Measurements from ENCODE around the gene KCNG2.

The KCNG2 gene

DNA sequence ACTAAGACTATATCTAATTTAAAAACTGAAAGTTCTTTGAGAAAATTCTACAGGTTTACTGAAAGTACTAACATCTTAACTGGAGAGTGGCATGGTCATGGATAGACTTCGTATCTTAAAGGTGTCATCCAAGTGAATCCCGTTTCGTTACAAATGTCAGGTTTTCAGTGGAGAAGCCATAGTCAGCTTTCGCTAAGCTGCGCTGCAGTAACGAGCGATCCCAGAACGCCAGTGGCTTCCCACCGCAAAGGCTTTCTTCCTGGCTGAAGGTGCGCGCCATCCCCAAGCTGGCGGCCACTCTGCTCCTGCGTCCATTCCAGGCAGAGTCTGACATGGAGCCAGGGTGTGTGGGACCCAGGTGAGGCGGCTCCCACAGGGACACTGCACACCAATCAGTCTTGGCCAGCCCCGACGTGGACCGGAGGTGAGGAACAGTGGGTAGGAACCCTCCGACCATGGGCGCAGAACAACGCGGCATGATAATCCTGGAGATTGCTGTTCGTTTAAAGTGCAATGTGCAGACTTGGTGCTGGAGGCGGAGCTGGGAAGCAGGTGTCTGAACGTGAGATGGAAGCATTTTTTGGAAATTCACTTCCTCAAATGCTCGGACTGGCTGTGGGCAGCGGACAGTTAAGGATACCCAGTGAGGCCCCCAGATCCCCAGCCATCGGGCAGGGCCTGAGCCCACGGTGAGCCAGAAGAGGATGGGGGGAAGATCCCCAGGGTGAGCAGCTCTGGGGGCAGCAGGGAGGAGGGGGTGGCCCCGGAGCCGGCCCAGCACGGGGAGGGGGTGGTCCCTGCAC lies 27.8 kb upstream of the KCNG2 start:
- no peak for DNase-seq

DNA sequence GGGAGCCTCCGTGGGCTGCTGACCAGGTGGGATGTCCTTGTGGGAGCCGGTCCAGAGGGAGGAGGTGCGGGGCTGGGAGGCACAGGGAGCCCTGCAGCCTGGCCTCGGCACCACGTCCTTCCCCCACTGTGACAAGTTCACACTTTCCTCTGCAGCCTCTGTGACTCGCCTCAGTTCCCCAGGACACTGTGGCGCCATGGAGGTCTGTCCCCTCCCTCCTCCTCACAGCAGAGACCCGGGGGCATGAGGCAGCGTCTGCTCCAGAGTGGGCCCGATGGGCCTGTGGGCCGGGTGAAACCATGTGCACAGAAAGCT lies 27.3 kb upstream of the KCNG2 start:
- no peak for DNase-seq

DNA sequence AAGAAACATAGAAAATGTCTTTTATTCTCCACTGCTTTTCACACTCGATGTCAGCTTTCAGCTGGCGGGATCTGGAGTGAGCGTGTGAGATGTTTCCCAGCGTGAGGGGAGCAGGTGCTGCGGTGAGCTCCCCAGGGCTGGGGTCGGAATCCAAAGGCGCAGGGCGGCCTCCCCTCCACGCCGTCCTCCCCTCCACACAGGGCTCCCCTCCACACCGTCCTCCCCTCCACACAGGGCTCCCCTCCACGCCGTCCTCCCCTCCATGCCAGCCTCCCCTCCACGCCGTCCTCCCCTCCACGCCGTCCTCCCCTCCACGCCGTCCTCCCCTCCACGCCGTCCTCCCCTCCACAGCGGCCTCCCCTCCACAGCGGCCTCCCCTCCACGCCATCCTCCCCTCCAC lies 26.9 kb upstream of the KCNG2 start:
- DNase-seq = no peak

DNA sequence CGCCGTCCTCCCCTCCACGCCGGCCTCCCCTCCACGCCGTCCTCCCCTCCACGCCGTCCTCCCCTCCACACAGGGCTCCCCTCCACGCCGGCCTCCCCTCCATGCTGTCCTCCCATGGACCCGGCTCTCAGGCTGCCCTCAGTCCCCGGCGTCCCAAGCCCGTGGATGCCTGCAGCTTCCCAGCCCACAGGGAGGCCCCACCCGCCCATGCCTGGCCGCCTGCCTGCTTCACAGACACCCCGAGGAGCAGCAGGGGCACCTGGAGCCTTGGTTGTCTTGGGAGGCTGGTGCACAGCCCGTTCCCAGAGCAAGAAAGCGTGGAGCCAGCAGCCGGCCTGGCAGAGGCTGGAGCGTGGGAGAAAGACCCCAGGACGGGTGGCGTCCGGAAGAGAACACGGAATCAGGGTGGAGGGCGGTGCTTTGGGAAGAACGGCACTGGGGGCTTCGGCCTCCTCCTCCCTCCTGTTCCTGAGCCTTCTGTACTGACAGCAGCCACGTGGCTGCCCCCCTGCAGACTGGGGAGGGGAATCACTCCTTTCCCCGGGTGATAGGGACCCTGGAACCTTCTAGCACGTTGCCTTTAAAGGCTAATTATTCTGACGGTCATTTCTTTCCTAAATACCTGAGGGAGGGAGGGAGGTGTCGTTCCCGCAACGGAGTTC lies 26.2 kb upstream of the KCNG2 start:
- DNase-seq = no peak

DNA sequence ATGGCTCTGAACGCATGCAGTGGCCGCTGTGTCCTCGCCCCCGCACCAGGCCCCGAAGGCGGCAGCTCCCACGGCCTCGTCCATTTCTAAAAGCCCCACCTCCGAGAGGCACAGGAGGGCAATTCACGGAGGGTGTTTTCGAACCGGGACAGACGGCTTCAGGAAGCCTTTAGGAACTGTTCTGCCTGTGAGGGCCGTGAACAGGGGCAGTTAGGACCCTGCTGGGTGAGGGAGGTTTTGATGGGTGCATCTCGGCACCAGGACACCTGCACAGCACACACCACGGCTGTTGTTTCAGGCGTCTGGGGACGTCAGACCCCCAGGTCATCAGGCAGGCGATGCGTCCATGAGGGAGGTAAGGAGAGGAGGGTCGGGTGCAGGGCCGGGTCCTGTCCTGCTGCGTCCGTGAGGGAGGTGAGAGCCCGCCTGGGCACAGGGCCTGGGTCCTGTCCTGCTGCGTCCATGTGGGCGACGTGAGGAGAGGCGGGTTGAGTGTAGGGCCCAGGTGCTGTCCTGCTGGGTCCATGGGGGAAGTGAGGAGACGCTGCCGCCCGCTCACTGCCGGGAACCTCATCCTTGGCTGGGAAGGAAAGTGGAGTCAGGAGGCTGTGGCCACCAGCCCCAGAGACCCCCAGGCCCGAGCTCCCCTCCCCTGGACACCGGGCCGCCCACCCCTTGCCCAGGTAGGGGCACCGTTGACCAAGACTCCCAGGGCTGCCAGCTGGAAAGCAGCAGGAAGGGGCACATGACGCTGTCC lies 25.5 kb upstream of the KCNG2 start:
- DNase-seq = no peak

DNA sequence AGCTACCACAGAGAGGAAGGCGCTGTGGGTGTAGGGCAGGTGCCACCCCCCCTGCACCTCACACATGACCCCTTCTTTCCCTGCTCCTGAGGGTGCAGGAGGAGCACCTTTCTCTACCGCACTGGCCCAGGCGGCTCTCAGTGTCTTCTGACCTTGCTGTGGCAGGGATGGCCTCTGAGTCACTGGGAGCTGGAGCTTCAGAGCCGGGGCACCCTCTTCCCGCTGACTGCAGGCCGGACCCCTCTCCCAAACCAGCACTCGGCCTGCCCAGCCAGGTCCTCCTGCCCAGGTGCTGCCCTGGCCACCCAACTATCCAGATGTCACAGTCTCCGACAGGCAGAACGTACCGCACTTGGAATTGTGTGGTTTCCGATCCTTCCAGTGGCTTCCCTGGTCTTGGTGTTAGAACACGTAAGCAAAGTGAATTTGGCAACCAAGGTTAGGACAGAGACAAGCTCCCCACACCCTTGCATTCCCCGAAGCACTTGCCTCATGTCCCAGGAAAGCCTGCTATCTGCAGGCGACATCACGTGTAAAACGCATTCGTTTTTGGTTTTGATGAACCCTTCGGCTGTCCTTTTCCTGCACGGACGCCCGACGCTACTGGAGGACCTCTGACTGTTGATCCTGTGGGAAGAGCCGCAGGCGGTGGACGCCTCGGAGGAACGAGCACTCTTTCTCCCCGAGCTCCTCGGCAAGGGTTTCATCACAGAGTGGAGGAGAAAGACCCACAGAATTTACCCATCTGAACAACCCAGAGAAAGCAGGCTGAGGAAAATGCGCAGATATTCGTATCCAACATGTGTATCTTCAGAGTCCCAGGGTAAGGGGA lies 24.7 kb upstream of the KCNG2 start:
- no peak for DNase-seq

DNA sequence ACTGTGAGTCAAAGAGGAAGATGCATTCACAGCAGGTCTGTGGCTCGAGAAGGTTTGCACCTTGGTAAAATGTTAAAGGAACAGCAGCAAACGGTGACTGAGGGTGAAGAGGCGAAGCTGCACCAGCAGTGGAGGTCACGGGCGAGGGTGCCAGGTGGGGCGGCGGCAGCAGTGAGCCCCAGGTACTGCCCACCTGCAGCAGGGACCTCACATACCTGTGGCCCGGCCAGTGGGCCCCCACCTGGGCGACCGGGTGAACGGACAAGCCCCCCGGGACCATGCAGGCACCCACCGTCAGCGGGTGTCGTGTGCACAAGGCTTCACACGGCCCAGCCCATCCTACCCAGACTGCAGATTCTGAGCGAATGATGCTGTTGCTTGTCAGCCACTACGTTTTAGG lies 23.6 kb upstream of the KCNG2 start:
- DNase-seq = no peak

DNA sequence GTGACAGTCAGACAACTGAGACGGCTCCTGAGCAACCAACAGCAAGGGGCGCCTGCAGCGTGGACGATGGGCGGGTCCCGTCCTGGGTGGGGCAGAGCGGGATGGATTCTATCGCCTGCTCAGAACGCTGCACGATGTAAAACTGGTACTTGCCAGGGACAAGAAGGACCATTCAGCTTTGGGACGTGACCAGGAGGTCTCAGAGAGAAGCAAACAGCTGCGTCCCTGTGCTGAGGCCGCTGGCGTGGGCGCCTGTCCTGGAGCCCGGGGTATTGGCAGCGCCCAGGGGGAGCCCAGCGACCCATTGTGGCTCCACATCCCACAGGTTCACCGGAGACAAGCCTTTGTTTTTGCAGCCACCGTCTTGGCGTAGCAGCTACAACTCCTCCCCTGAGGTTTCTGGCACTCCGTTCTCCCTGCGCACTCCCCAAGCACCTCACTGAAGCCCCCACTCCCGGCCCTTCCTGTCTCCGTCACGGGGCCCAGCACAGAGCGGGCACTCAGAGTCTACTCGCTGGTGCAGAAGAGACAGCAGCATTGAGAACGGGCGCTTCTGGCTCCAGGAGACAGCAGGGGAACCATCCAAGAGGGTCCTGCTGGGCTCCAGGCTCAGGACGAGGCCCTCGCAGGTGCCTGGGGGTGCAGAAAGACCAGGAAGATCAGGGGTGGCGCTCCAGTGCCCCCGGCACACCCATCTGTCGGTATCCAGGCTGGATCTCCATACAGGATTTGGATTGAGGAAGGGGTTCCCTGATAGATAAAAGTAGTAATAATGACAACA lies 22.1 kb upstream of the KCNG2 start:
- DNase-seq = no peak

DNA sequence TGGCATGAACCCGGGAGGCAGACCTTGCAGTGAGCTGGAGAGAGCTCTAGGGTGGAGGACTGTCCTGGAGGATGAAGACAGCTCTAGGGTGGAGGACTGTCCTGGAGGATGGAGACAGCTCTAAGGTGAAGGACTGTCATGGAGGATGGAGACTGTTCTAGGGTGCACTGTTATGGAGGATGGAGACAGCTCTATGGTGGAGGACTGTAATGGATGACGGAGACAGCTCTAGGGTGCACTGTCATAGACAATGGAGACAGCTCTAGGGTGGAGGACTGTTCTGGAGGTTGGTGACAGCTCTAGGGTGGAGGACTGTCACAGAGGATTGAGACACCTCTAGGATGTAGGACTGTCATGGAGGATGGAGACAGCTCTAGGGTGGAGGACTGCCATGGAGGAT lies 21.1 kb upstream of the KCNG2 start:
- DNase-seq = no peak

DNA sequence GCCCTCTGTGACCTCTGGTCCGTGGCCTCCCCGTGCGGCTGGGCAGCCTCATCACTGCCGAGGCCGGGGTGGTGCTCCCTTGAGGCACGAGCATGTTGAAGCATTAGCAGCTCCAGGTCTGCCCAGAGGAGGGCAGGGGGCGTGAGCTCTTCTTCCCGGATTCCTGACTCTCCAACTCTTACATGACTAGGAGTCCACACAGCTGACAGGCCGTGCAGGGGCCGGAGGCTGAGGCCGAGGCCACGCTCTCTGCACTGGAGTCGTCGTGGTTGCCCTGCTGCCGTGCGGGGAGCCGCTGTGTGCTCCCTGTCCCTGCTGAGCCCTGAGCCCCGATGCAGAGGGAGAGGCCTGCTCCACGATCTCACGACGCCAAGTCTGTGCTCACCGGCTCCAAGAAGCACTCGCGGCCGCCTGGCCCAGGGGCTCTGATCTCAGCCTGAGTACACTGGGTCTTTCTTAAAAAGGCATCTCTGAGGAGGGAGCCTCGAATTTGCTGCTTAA lies 19.4 kb upstream of the KCNG2 start:
- no peak for DNase-seq

DNA sequence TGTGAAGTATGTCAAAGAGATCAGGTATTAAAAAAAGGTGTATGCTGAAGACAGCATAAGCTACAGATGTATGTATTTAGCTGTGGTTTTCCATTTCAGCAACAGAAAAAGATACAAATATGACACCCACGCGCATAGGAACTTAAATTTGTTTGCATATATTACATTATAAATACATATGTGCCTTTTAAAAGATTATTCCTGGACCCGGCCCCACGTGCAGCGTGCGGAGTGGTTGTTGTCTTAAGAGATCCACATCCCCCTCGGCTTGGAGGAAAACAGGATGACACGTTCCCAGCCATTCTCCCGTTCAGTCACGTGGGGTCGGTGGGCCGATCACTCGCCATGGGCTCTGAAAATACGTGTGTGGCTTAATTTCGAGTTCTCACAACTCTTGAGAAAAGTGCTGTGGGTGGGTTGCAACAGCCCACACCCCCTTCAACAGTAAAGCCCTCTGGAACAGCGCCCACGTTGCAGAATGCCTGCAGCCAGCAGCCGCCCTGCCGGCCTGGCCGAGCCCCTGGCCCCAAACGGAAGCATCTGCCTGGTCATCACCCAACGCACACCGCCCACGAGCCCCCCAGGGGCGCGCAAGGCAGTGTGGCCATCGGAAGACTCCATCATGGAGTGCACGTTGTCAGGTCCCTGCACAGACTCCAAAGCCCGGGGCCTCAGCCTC lies 18.6 kb upstream of the KCNG2 start:
- no peak for DNase-seq

DNA sequence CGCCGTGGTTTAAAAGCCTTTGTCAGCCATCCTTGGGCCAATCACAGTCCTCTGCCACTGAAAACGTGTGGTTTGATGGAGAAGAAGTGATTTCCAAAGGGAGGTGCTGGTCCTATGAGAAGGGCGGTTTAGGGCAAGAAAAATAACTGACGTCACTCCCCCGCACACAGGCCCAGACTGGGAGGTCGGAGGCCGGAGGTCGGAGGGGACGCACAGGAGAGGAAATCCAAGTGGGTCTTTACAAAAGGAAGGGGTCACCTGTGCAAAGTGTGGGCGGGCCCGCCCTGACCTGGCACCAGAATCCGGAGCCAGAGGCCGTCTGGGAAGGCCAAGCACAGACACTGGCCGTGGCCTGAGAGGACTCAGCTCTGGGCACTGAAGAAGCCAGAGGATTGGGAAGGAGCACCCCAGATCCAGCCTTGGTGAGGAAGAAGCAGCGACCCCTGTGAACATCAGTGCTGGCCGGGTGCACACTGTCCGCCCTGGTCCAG lies 18.0 kb upstream of the KCNG2 start:
- DNase-seq = no peak

DNA sequence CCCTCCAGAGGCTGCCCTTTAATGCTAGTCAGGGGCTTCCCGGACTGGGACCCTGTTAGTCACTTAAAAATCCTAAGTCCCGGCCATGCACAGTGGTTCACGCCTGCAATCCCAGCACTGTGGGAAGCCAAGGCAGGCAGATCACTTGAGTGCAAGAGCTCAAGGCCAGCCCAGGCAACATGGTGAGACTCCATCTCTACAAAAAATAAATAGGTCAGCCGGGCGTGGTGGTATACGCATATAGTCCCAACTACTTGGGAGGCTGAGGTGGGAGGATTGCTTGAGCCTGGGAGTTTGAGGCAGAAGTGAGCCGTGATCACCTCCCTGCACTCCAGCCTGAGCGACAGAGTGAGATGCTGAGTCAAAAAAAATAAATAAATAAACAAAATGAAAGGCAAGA lies 17.2 kb upstream of the KCNG2 start:
- no peak for DNase-seq

DNA sequence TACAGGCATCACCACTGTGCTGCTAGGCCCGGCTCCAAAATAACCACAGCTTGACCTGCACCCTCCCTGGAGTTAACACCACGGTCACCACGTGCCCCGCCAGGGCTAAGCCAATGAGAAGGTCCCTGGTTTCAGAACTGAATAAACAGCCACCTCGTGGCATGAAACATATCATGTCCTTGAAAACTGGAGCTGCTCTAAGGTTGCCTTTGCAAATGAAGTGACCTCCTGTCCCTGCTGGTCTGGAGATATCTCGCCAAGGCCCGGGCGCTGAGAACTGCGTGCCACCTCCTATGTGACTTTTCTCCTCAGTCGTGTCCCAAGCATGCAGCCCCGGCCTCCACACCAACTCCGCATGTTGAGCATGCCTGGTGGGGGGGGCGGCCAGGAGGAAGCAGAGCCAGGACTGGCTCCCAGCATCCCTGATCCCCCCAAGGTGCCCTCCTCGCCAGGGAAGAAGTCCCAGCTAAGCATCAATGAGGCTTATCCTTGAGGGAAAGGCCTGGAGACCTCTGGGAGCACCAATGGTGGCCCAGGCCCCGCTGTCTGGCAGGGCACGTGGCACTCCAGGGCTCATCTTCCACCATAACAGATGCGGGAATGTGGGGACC lies 16.3 kb upstream of the KCNG2 start:
- no peak for DNase-seq

DNA sequence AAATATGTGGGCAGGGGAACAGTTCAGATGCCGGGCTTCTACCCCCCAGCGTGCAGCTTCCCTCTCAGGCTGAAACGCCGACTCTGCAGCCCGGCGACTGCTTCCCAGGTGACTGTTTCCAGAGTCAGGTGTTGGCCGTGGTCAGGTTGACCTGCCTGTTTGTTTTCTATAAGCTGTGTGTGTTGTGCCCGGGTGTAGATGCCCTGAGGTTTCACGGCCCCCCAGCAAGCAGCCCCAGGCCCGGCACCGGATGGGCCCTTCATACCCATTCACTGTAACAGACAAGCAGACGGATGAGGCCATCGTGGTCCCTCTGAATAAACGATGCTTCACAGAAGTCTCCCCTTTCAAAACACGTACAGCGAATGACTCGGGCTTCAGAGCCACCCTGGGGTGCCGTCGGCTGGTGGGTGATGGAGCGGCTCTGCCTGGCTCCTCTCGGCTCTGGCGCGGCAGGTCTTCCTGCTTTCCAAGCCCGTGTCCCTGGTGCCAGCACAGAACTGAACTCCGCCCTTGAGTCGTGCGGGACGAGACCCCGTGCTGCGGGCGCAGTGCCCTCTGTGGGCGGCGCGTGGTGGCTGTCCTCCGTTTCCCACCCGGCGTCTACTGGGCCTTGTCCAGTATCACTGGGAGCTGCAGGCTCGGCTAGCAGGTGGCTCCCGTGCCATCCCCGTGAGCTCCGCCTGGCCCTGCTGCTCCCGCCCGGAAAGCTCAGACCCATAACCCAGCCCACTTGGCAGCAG lies 15.0 kb upstream of the KCNG2 start:
- DNase-seq = no peak

DNA sequence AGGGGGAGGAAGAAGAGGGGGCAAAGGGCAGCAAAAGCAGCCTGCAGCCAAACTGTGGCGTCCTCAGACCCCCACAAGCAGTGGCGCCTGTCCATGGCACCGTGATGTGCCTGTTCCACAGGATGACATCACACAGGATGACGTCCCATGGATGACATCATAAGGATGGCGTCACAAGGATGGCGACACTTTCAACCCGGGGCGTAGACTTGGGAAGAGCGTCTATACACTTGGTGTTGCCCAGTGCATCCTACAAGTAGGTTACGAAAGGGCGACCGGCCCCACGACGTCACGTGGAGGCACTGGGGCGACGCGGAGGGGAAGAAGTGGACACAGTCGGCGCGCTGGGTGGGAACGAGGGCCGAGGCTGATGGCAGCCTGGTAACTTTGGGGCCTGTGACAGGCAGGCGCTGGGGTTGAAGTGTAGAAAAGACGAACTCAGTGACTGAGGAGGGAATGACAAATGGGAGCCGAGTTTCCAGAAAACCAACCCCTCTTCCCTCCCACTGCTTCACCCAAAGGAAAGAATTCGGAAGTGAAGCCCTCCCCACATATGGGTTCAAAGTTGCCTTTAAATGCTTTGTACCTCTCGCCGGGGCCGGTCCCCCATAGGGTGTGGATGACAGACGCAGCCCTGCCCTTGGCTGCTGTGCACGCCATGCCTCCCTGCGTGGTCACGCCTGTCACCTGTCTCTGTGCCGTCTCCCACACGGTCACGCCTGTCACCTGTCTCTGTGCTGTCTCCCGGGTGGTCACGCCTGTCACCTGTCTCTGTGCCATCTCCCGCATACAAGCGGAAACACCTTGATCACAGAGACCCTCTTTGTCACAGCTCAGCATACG lies 13.4 kb upstream of the KCNG2 start:
- DNase-seq = no peak

DNA sequence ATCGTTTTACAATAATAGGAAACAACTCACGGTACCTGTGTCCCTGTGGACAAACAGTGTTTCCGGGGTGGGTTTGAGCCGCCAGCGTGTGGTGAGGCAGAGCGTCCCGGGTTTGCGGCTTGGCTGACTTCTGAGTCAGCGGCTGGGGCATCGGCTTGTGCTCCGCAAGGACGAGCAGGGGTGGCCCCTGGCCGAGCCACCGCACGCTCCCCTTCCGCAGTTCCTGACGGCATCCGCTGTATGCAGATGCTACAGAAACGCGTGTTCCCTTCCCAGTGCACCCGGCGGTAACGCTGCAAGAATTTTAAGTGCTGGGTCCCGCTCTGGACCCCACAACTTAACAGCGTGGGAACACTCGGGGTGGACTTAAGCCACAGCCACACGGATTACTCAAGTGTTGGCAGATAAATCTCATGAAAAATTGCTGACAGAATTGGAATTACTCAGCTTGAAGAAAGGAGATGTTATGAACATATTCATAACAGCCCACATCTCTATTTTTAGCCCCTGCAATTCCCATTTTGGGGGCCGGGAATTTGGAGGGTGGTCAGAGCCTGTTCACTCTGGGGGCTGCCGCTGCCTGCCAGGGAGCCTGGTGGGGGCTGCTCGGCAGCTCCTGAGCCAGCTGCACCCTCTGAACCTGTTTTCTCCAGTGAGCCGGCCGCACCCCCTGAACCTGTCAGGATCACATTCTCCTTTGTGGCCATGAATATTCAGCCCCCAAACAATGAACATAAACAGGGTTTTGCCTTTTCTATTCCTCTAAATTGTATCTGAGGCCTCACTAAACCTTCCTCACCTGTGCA lies 12.6 kb upstream of the KCNG2 start:
- DNase-seq = no peak

DNA sequence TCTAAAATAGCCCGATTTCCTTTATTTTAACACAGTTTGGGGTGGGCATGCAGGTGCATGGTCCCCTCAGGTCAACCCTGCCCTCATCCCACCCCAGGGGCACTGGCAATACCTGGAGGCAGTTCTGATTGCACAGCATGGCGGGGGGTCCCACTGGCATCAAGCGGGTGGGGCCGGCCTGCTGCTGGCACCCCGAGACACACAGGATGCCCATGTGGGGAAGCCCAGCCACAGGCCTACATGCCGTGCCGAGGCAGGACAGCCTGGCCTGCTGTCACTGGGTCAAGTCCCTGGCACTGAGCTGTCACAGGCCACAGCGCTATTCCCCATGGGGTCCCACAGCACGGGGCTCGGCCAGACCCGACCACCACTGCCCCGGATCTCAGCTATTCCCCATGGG lies 11.9 kb upstream of the KCNG2 start:
- DNase-seq = no peak
